ENCODE results near the gene RFT1.

DNA sequence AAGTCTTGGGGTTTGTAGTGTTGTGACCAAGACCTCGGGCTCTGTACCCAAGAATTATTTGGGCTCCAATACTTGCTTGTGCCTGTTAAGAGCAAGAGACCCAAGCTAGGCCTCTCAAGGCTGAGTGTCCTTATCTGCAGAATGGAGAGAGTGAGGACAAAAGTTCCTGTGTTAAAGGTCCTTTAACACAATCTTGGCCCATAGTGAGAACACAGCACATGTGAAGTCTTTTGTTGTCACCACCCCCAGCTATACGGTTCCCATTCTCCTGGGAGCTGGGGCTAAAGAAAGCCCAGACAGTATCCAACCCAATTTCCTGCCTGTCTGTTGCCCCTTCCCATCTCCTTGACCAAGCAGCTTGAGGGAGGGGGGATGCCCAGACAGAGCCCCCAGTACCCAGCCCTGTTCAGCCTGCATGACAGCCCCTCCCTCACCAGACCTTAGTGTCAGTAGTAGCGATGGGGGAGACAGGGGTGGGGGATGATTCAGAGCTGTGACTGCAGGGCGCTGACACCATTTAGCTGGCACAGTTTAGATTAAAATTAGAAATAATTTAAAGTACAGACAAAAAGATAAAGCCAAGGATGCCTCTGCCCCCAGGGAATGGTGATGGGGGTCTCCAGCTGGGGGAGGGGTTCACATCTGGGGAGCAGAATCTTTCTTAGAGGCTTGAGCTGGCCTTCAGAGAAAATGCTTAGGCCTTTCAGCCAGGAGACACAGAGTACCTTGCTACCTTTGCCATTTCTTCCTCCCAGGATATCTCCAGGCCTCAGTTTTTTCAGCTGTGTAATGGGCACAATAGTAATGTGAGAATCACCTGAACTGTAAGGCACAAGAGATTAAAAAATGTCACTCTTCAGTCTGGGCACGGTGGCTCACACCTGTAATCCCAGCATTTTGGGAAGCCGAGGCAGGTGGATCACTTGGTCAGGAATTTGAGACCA lies 33.5 kb upstream of the RFT1 start:
- TF ChIP-seq, protein P1, sequence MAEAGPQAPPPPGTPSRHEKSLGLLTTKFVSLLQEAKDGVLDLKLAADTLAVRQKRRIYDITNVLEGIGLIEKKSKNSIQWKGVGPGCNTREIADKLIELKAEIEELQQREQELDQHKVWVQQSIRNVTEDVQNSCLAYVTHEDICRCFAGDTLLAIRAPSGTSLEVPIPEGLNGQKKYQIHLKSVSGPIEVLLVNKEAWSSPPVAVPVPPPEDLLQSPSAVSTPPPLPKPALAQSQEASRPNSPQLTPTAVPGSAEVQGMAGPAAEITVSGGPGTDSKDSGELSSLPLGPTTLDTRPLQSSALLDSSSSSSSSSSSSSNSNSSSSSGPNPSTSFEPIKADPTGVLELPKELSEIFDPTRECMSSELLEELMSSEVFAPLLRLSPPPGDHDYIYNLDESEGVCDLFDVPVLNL (CRISPR knock-in tag; IDR thresholded peaks at IDR 0.05; ENCODE audit: borderline replicate concordance, low read depth) = no peak
- TF ChIP-seq, protein P2, sequence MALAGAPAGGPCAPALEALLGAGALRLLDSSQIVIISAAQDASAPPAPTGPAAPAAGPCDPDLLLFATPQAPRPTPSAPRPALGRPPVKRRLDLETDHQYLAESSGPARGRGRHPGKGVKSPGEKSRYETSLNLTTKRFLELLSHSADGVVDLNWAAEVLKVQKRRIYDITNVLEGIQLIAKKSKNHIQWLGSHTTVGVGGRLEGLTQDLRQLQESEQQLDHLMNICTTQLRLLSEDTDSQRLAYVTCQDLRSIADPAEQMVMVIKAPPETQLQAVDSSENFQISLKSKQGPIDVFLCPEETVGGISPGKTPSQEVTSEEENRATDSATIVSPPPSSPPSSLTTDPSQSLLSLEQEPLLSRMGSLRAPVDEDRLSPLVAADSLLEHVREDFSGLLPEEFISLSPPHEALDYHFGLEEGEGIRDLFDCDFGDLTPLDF (CRISPR knock-in tag; IDR thresholded peaks at IDR 0.05) = no peak
- no peak for TF ChIP-seq ZNF512 (CRISPR knock-in tag; IDR thresholded peaks at IDR 0.05; ENCODE audit: borderline replicate concordance)
- no peak for TF ChIP-seq NR3C1 (CRISPR knock-in tag; conservative IDR thresholded peaks at IDR 0.05; ENCODE audit: low read depth)
- TF ChIP-seq TEAD4 (CRISPR knock-in tag; IDR thresholded peaks at IDR 0.05) = no peak
- no peak for TF ChIP-seq ZNF423 (CRISPR knock-in tag; IDR thresholded peaks at IDR 0.05)

Data from WTC11 (cell line).